Measurements from ENCODE around the gene GABRB1.

Gene GABRB1

GRCh38 chr4:47217884-47218283 lies 186.5 kb downstream of the GABRB1 start:
- H3K27ac ChIP-seq: no peak overlapping the region
- no peaks in the 10 kb centered on the region for H3K27me3 ChIP-seq
- no peaks in the 10 kb centered on the region for H3K36me3 ChIP-seq
- H3K9me3 ChIP-seq: no peaks in the 10 kb centered on the region
- no peaks in the 10 kb centered on the region for H4K20me1 ChIP-seq
- no peak overlapping the region for H3K9ac ChIP-seq
- no peaks in the 10 kb centered on the region for H3K4me1 ChIP-seq
- H3K4me3 ChIP-seq: no peak overlapping the region
- TF ChIP-seq Cebpa-rat (IDR thresholded peaks at IDR 0.05): no peak
- H3K4me2 ChIP-seq: no peak overlapping the region

- Histone ChIP-seq H3K27me3 (no peaks in the 10 kb centered on the region), H3K36me3 (no peaks in the 10 kb centered on the region), H3K4me3 (no peak overlapping the region), H3K9me3 (no peaks in the 10 kb centered on the region), H3K27ac (no peak overlapping the region), H3K9ac (no peak overlapping the region), H3K4me1 (no peaks in the 10 kb centered on the region), H4K20me1 (no peaks in the 10 kb centered on the region), H3K4me2 (no peak overlapping the region)
- no peak for TF ChIP-seq Cebpa-rat (IDR thresholded peaks at IDR 0.05)
Measured at GRCh38 chr4:47218631-47219030, 187.3 kb downstream of the GABRB1 start.

- H3K9me3 ChIP-seq: no peaks in the 10 kb centered on the region
- H3K36me3 ChIP-seq: no peaks in the 10 kb centered on the region
- H3K9ac ChIP-seq: no peak overlapping the region
- H3K27me3 ChIP-seq: no peaks in the 10 kb centered on the region
- H4K20me1 ChIP-seq: no peaks in the 10 kb centered on the region
- no peak for TF ChIP-seq Cebpa-rat (IDR thresholded peaks at IDR 0.05)
- no peak overlapping the region for H3K27ac ChIP-seq
- H3K4me1 ChIP-seq: no peaks in the 10 kb centered on the region
- H3K4me3 ChIP-seq: no peak overlapping the region
- no peak overlapping the region for H3K4me2 ChIP-seq
Measured at GRCh38 chr4:47219586-47219985, 188.2 kb downstream of the GABRB1 start.

- no peak overlapping the region for H3K9ac ChIP-seq
- H3K27me3 ChIP-seq: no peaks in the 10 kb centered on the region
- TF ChIP-seq Cebpa-rat (IDR thresholded peaks at IDR 0.05): no peak
- no peak overlapping the region for H3K4me3 ChIP-seq
- no peaks in the 10 kb centered on the region for H3K9me3 ChIP-seq
- no peak overlapping the region for H3K4me2 ChIP-seq
- no peaks in the 10 kb centered on the region for H4K20me1 ChIP-seq
- H3K27ac ChIP-seq: no peak overlapping the region
- no peaks in the 10 kb centered on the region for H3K4me1 ChIP-seq
- H3K36me3 ChIP-seq: no peaks in the 10 kb centered on the region
Measured at GRCh38 chr4:47221721-47222120, 190.4 kb downstream of the GABRB1 start.

- Histone ChIP-seq H3K9me3 (no peaks in the 10 kb centered on the region), H3K4me1 (no peaks in the 10 kb centered on the region), H3K27me3 (no peaks in the 10 kb centered on the region), H3K36me3 (no peaks in the 10 kb centered on the region), H3K27ac (no peak overlapping the region), H3K4me2 (no peak overlapping the region), H3K4me3 (no peak overlapping the region), H4K20me1 (no peaks in the 10 kb centered on the region), H3K9ac (no peak overlapping the region)
- TF ChIP-seq Cebpa-rat (IDR thresholded peaks at IDR 0.05): no peak
Measured at GRCh38 chr4:47222276-47222675, 190.9 kb downstream of the GABRB1 start.

- no peak overlapping the region for H3K9ac ChIP-seq
- H3K27ac ChIP-seq: no peak overlapping the region
- no peak for TF ChIP-seq Cebpa-rat (IDR thresholded peaks at IDR 0.05)
- no peaks in the 10 kb centered on the region for H3K27me3 ChIP-seq
- no peaks in the 10 kb centered on the region for H3K4me1 ChIP-seq
- H3K36me3 ChIP-seq: no peaks in the 10 kb centered on the region
- no peaks in the 10 kb centered on the region for H4K20me1 ChIP-seq
- H3K9me3 ChIP-seq: no peaks in the 10 kb centered on the region
- H3K4me3 ChIP-seq: no peak overlapping the region
- H3K4me2 ChIP-seq: no peak overlapping the region
Measured at GRCh38 chr4:47224361-47224760, 193.0 kb downstream of the GABRB1 start.

- Histone ChIP-seq H3K36me3 (no peaks in the 10 kb centered on the region), H3K4me2 (no peak overlapping the region), H3K4me1 (no peaks in the 10 kb centered on the region), H3K9me3 (no peaks in the 10 kb centered on the region), H3K27me3 (no peaks in the 10 kb centered on the region), H4K20me1 (no peaks in the 10 kb centered on the region), H3K9ac (no peak overlapping the region), H3K4me3 (no peak overlapping the region), H3K27ac (no peak overlapping the region)
- TF ChIP-seq Cebpa-rat (IDR thresholded peaks at IDR 0.05): no peak
Measured at GRCh38 chr4:47235721-47236120, 204.4 kb downstream of the GABRB1 start.

GRCh38 chr4:47238667-47239066 lies 207.3 kb downstream of the GABRB1 start:
- Histone ChIP-seq H3K4me3 (no peak overlapping the region), H3K4me2 (no peak overlapping the region), H4K20me1 (no peaks in the 10 kb centered on the region), H3K27ac (no peak overlapping the region), H3K27me3 (no peaks in the 10 kb centered on the region), H3K36me3 (no peaks in the 10 kb centered on the region), H3K9me3 (no peaks in the 10 kb centered on the region), H3K9ac (no peak overlapping the region), H3K4me1 (no peaks in the 10 kb centered on the region)
- no peak for TF ChIP-seq Cebpa-rat (IDR thresholded peaks at IDR 0.05)

GRCh38 chr4:47239649-47240048 lies 208.3 kb downstream of the GABRB1 start:
- no peak overlapping the region for H3K4me2 ChIP-seq
- no peaks in the 10 kb centered on the region for H3K9me3 ChIP-seq
- H3K4me3 ChIP-seq: no peak overlapping the region
- H3K27ac ChIP-seq: no peak overlapping the region
- no peaks in the 10 kb centered on the region for H4K20me1 ChIP-seq
- H3K36me3 ChIP-seq: no peaks in the 10 kb centered on the region
- no peak overlapping the region for H3K9ac ChIP-seq
- H3K27me3 ChIP-seq: no peaks in the 10 kb centered on the region
- H3K4me1 ChIP-seq: no peaks in the 10 kb centered on the region
- TF ChIP-seq Cebpa-rat (IDR thresholded peaks at IDR 0.05): no peak

GRCh38 chr4:47251348-47252135 lies 220.2 kb downstream of the GABRB1 start:
- Histone ChIP-seq H3K36me3 (no peaks in the 10 kb centered on the region), H3K4me3 (no peak overlapping the region), H3K27me3 (no peaks in the 10 kb centered on the region), H3K27ac (no peak overlapping the region), H3K9ac (no peak overlapping the region), H3K9me3 (no peaks in the 10 kb centered on the region), H3K4me1 (no peaks in the 10 kb centered on the region), H4K20me1 (no peaks in the 10 kb centered on the region), H3K4me2 (no peak overlapping the region)
- no peak for TF ChIP-seq Cebpa-rat (IDR thresholded peaks at IDR 0.05)

- no peaks in the 10 kb centered on the region for H3K4me1 ChIP-seq
- no peak for TF ChIP-seq Cebpa-rat (IDR thresholded peaks at IDR 0.05)
- no peaks in the 10 kb centered on the region for H3K9me3 ChIP-seq
- no peak overlapping the region for H3K4me2 ChIP-seq
- no peaks in the 10 kb centered on the region for H3K27me3 ChIP-seq
- H4K20me1 ChIP-seq: no peaks in the 10 kb centered on the region
- H3K36me3 ChIP-seq: no peaks in the 10 kb centered on the region
- no peak overlapping the region for H3K9ac ChIP-seq
- H3K27ac ChIP-seq: no peak overlapping the region
- no peak overlapping the region for H3K4me3 ChIP-seq
Measured at GRCh38 chr4:47263721-47264120, 232.4 kb downstream of the GABRB1 start.
